Jurkat, Clone E6-1 (cell line): Measurements from ENCODE around the gene BCAN.
A peak's percentile ranks its signal among the peaks of the same experiment; 100 is the strongest.

ENCODE experiments used
- DNase-seq: peaks from one replicate; pipeline ENCODE4 v3.0.0-alpha.2; 2011; ENCODE audit warnings: low read depth, low spot score
- H3K4me3 ChIP-seq: 2 replicates; pipeline ENCODE4 v1.5.1; 2011; ENCODE audit warnings: mild to moderate bottlenecking, low read length, control low read depth, moderate library complexity

BCAN gene

GRCh38 chr1:156642265-156643048 lies 540 bp downstream of the BCAN start:
- DNase-seq, result no peak
- no peak overlapping the region for H3K4me3 ChIP-seq

- no peak overlapping the region for H3K4me3 ChIP-seq
- DNase-seq, result no peak
Measured at GRCh38 chr1:156643049-156643777, 1.3 kb downstream of the BCAN start.

- H3K4me3 ChIP-seq, result no peak overlapping the region
- DNase-seq, result peak; percentile 82
Measured at GRCh38 chr1:156643778-156644092, 1.8 kb downstream of the BCAN start.

GRCh38 chr1:156644146-156644545 lies 2.2 kb downstream of the BCAN start:
- H3K4me3 ChIP-seq, result no peak overlapping the region
- DNase-seq, result no peak

- DNase-seq, result no peak
- no peak overlapping the region for H3K4me3 ChIP-seq
Measured at GRCh38 chr1:156644640-156645039, 2.7 kb downstream of the BCAN start.

- DNase-seq, result no peak
Measured at GRCh38 chr1:156645056-156645455, 3.1 kb downstream of the BCAN start.

GRCh38 chr1:156645666-156646065 lies 3.7 kb downstream of the BCAN start:
- no peak for DNase-seq
- no peak overlapping the region for H3K4me3 ChIP-seq

More at GRCh38 chr1:156645056-156645455, 3.1 kb downstream of the BCAN start:
- no peak overlapping the region for H3K4me3 ChIP-seq

- DNase-seq, result no peak
- H3K4me3 ChIP-seq, result no peak overlapping the region
Measured at GRCh38 chr1:156646738-156647211, 4.9 kb downstream of the BCAN start.

GRCh38 chr1:156647351-156647750 lies 5.4 kb downstream of the BCAN start:
- H3K4me3 ChIP-seq, result no peak overlapping the region
- DNase-seq, result no peak

GRCh38 chr1:156648496-156648895 lies 6.6 kb downstream of the BCAN start:
- DNase-seq, result no peak
- H3K4me3 ChIP-seq, result no peak overlapping the region

- no peak overlapping the region for H3K4me3 ChIP-seq
- no peak for DNase-seq
Measured at GRCh38 chr1:156648951-156649350, 7.0 kb downstream of the BCAN start.

GRCh38 chr1:156652131-156652991 lies 10.4 kb downstream of the BCAN start:
- no peak overlapping the region for H3K4me3 ChIP-seq
- DNase-seq, result no peak

GRCh38 chr1:156652992-156653355 lies 11.1 kb downstream of the BCAN start:
- H3K4me3 ChIP-seq, result no peak overlapping the region
- DNase-seq, result no peak

- H3K4me3 ChIP-seq, result no peak overlapping the region
- DNase-seq, result no peak
Measured at GRCh38 chr1:156654700-156655099, 12.8 kb downstream of the BCAN start.

GRCh38 chr1:156655151-156655903 lies 13.4 kb downstream of the BCAN start:
- DNase-seq, result no peak
- H3K4me3 ChIP-seq, result no peak overlapping the region

GRCh38 chr1:156655904-156656516 lies 14.1 kb downstream of the BCAN start:
- DNase-seq, result no peak
- no peak overlapping the region for H3K4me3 ChIP-seq

- no peak for DNase-seq
- no peak overlapping the region for H3K4me3 ChIP-seq
Measured at GRCh38 chr1:156656806-156657740, 15.2 kb downstream of the BCAN start.
